HG03196 (cell line): ENCODE results near the gene PRDM16.
"Not testable (repeated sequence)": the region's sequence is repeated elsewhere in the genome, so short reads cannot be mapped to it uniquely, and the experiment has no call there.

Source experiments
- ATAC-seq: cut with Tn5 transposase; IDR thresholded peaks from one replicate; pipeline ENCODE4 v1.9.1; 2021; ENCODE audit not compliant: unreplicated experiment

PRDM16 gene

GRCh38 chr1:3271866-3272265 lies 202.9 kb downstream of the PRDM16 start:
- no peak for ATAC-seq

DNA sequence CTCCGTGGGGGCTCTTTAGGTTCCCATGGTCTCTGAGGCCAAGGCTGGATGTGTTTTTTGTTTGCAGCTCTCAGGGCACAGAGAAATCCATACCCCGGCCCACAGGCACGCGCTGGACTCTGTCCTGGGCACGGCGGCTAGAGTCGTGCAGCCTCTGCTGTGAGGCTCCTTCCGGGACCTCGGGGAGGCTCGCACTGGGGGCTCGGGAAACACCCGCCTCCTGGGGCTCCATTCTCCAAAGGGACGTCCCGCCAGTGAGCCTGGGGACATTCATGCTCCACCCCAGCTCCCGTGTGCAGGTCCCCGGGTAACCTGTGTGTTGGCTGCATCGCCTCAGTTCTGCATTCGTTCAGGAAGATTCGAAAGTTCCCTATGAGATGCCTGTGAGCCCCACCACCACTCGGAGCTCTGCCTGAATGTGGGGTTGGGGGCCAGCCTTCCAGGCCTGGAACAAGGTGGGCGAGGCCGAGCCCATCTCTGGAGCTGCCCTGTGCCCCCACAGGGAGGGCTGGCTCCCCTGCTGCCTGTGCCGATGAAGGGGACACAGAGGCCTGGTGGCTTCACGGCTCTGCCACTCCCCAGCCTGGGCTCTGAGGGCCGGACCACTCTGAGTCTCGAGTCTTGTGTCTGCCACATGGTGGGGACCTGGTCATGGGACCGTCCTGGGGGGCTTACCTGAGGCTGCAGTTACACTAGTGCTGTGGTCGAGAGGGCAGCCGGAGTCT lies 203.5 kb downstream of the PRDM16 start:
- ATAC-seq = no peak

GRCh38 chr1:3273447-3273846 lies 204.4 kb downstream of the PRDM16 start:
- no peak for ATAC-seq

DNA sequence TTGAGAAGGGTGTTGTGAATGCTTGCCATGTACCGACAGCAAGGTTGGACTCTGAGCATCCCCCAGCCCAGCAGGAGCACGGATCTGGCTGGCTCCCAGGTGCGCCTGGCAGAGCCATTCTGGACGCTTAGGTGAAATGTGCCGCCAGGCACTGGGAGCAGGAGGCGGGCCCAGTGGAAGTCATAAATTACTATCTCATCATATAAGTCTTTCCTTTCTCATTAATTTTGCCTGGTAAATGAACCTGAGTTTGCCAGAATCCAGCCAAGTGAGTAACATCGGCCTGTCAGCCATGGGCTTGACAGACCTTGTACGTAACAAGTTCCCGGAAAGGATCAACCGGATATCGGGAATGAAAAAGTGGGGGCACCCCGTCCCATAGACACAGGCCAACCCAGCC lies 206.0 kb downstream of the PRDM16 start:
- no peak for ATAC-seq

- no peak for ATAC-seq
Observed at GRCh38 chr1:3275471-3276340, 206.7 kb downstream of the PRDM16 start.

DNA sequence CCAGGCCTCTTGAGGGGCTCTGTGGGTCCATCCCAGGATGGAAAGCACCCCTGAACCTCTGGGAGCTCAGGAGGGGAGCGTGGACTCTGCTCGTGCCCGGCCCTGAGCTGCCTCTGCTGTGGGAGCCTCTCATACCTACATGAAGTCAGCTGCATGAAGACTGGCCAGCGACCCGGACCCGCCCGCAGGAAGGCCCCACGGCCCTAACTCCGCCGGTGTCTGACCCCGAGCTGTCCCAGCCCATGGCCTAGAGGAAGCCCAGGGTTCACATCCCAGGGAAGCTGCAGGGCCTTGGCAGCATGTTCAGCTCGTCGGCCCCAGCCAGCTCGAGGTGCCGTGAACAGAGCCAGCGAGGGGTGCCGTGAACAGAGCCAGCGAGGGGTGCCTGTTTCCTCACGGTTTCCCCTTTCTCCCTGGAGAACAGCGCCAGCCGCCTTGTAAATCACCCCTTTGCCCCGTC lies 207.4 kb downstream of the PRDM16 start:
- ATAC-seq = no peak

DNA sequence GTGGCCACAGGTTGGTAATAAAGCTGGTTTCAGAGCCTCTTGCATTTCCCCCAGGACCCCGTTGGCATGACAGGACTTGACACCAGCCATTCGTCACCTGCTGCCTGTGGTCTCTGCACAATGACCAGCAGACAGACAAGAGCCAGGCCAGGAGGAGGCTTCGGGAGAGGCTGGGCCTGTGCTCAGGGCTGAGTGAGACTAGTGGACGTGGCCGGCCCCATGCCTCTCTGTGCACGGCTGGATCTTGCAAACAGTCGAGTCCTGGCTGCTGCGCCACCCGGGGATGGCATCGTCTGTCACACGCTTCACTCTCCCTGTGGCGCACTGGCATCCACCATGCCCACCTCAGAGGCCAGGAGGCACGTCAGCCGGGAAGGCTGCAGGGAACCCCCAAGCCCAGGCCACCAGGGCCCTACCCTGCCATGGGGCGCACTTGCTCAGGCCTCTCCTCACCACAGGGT lies 208.0 kb downstream of the PRDM16 start:
- no peak for ATAC-seq

- ATAC-seq = no peak
Observed at GRCh38 chr1:3277623-3278022, 208.6 kb downstream of the PRDM16 start.

DNA sequence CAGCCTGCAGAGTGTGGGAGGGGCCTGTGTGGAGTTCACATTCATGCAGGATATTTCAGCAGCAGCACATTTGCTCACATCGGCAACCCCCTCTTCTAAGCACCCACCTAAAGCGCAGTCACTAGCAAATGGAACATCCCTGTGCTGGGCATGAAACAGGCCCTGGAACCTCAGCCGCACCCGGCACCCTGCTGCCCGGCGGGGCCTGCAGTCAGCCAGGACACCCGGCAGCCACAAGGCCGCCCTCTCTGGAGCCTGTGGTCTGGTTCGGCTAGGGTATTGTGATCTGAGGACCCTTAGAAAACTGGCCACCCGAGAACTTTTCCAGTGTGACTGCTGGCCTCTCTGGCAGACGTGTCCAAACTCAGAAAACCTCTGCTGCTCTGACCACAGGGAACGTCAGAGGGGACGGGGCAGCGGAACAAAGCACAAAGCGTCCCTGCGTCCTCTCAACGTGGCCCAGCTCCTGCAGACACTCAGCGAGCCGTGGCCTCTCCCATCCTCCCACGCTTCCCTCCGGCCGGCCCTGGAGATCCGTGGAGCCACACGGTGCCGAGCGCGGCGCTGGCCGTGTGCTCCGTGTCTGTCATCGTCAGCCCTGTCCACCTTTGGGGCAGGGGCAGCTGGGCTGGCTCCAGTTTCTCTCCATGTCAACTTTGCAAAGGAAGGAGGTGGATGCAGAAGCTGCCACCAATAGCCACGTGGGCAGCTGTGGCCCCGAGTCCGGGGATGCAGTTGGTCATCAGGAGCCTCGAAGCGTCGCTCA lies 209.6 kb downstream of the PRDM16 start:
- ATAC-seq = no peak

- ATAC-seq = no peak
Observed at GRCh38 chr1:3279182-3279470, 210.1 kb downstream of the PRDM16 start.

DNA sequence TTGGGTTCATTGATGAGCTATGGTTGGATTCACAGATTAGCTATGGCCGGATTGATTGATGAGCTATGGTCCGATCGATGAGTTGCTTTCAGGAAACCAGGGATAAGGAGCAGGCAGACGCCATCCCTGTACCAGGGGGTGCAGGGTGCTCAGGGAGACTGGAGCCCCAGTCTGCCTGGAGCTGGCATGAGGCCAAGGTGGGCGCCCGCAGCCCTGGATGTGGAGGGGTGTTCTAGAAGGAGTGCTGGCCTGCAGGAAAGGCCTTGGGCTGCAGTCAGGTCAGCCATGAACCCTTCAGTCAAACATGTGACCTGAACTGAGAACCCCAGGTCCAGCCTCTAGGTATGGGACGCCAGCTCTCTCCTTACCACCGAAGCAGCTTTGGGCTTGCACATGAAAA lies 212.7 kb downstream of the PRDM16 start:
- ATAC-seq = no peak

- ATAC-seq = no peak
Observed at GRCh38 chr1:3282186-3282585, 213.2 kb downstream of the PRDM16 start.

DNA sequence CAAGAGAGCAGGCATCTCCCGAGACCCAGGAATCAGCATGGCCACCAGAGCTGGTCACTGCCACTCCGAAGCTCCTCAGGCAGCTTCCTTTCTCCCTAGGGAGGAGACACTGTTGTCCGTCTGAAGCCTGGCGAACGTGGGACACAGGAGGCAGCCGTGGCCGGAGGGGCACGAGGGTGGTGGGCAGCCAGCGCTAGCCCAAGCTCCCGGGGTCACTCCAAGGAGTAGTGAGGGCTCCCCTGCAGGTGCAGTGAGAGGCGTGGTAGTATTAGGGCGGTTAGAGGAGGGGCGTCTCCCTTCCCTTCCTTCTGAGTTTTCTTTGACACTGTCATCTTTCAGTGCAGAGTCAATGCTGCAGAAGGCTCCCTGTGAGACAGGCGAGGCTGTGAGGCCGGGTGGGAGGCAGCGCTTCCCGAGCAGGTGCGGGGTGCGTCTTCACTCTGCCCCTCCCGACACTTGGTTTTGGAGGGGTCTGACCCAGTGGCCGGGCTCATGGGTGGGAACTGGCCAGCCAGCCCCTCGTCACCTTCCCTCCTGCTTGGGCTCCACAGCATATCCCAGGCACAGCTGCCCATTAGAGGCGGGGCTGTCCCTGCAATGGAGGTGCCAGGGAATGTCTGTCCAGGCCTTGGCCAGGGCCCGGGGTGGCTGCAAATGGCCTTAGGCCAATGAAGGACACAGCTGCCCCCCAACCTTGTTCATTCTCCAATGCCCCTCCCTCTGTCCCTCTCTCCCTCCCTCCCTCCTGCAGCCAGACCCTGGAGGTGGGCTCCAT lies 213.8 kb downstream of the PRDM16 start:
- ATAC-seq = no peak

GRCh38 chr1:3283849-3284248 lies 214.8 kb downstream of the PRDM16 start:
- no peak for ATAC-seq

GRCh38 chr1:3284691-3285090 lies 215.7 kb downstream of the PRDM16 start:
- no peak for ATAC-seq

GRCh38 chr1:3285106-3285740 lies 216.2 kb downstream of the PRDM16 start:
- no peak for ATAC-seq

GRCh38 chr1:3287095-3287494 lies 218.1 kb downstream of the PRDM16 start:
- ATAC-seq = not testable (repeated sequence)

DNA sequence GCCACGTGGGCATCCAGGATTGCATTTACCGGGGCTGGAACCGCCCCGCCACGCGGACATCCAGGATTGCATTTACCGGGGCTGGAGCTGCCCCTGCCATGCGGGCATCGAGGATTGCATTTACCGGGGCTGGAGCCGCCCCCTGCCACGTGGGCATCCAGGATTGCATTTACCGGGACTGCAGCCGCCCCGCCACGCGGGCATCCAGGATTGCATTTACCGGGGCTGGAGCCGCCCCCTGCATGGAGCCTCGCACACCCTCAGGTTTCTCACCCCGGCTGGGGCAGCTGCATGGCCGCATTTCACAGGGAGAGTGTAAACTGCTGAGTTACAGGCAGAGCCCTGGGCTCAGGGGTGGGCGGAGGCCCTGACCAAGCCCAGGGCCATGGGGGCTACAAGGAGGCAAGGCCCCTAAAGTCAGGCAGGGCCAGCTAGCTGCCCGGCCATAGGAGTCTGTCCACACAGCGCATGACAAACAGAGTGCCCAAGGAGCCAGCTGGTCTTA lies 218.7 kb downstream of the PRDM16 start:
- no peak for ATAC-seq

GRCh38 chr1:3289502-3289901 lies 220.5 kb downstream of the PRDM16 start:
- ATAC-seq = no peak

DNA sequence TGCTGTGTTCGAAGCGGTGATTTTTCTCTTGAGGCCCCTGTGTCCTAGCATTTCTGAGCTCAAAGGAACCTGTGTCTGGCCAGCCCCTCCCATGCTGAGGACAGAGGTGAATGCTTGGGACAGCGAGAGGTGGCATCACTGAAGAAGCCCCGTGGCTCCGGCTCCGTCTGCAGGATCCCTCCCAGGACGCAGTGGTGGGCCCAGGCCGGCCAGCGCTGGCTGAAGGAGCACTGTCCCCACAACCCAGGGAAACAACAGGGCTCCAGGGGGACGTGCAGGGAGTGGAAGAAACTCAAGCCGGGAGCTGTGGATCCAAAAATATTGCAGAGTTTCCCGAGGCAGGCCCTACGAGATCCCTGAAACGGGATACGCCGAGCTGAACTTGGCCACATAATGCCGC lies 221.4 kb downstream of the PRDM16 start:
- no peak for ATAC-seq
